GM12873 (cell line): ENCODE results near the gene NAT16.

ENCODE experiments used
- CTCF ChIP-seq: IDR thresholded peaks from 2 replicates; pipeline ENCODE4 v1.5.1; 2012; ENCODE audit warnings: low read depth, mild to moderate bottlenecking, moderate library complexity, low read length, control low read depth; ENCODE audit not compliant: insufficient read depth; ENCODE audit errors: missing control alignments

Gene NAT16

GRCh38 chr7:101171442-101171837, 8.7 kb downstream of the NAT16 start:
- TF ChIP-seq CTCF: no peak

GRCh38 chr7:101170617-101171441, 9.3 kb downstream of the NAT16 start:
- no peak for TF ChIP-seq CTCF

GRCh38 chr7:101169838-101170551, 10.1 kb downstream of the NAT16 start:
- TF ChIP-seq CTCF: peak; percentile 96

GRCh38 chr7:101169110-101169837, 10.8 kb downstream of the NAT16 start:
- no peak for TF ChIP-seq CTCF

GRCh38 chr7:101168412-101169049, 11.6 kb downstream of the NAT16 start:
- TF ChIP-seq CTCF: no peak

GRCh38 chr7:101167645-101168411, 12.3 kb downstream of the NAT16 start:
- no peak for TF ChIP-seq CTCF
